Measurements from ENCODE around the gene CLRN3.

DNA sequence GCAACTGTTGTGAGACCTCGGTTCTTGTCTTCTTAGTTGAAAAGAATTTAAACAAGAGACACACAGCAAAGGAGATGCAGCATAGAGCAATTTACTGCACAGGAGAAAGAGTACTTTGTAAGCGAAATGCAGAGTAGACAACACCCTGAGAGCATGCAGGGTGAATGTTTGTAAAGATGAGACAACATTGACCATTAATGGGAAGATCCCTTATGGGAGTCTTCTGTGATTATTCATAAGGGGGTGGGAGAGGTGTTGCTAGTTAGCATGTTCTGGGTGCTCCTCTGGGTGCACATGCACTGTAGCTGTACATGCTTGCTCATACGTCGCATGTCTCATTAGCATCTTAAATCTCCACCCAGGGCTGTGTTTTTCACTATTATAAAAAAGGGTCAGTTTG, 62.3 kb downstream of the CLRN3 start:
- TF ChIP-seq CTCF (IDR thresholded peaks at IDR 0.05) (no peak), EZH2 (IDR thresholded peaks at IDR 0.05; ENCODE audit: borderline replicate concordance, insufficient read depth, low read depth, low read length, poor library complexity, severe bottlenecking) (no peak)

Measured in B cell (primary cell).